DND-41 (cell line): ENCODE data around the gene CD4.
A peak's percentile ranks its signal among the peaks of the same experiment; 100 is the strongest.

Experiments used
- EZH2 ChIP-seq: IDR thresholded peaks from 3 replicates; pipeline ENCODE4 v1.6.1; 2012; ENCODE audit warnings: borderline replicate concordance, low read depth, mild to moderate bottlenecking, moderate library complexity, low read length, inconsistent platforms; ENCODE audit not compliant: severe bottlenecking
- TF ChIP-seq, protein P1 (sequence below): IDR thresholded peaks from 2 replicates; pipeline ENCODE4 v1.5.1; 2012; ENCODE audit warnings: borderline replicate concordance, low read length, moderate library complexity, mild to moderate bottlenecking; ENCODE audit not compliant: poor library complexity, severe bottlenecking; ENCODE audit errors: extremely low read depth

DNA sequence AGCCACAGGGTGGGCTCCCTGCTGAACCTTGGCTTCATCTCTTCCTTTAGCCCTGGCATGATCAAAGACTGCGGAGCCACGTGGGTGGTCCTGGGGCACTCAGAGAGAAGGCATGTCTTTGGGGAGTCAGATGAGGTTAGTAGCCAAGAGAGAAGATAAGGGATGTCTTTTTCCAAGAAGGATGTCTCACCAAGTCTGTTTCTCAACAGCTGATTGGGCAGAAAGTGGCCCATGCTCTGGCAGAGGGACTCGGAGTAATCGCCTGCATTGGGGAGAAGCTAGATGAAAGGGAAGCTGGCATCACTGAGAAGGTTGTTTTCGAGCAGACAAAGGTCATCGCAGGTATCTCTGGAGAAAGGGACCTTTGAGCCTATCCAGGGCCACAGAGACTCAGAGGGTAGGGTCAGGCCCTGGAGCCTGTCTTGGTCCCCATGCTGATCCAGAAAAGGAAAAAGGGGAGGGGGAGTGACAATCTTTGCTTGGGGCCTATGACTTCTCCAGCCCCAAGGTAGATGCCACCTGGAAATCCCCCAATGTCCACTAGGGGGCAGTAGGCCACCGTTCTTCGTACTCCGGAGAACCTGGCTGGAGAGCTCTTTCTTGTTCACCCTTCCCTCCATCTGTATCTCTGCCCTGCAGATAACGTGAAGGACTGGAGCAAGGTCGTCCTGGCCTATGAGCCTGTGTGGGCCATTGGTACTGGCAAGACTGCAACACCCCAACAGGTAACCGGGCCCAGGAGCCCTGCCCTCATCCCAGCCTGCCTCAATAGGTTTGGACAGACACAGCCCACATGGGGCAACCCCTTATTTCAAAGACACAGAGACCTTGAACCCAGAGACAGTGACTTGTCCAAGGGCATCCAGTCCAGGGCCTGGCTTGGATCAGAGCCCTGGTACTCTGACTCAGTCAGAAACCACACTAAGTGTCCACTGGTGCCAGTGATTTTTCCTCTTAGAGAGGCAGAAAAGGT is 80.0 kb downstream of the CD4 start:
- TF ChIP-seq, protein P1, sequence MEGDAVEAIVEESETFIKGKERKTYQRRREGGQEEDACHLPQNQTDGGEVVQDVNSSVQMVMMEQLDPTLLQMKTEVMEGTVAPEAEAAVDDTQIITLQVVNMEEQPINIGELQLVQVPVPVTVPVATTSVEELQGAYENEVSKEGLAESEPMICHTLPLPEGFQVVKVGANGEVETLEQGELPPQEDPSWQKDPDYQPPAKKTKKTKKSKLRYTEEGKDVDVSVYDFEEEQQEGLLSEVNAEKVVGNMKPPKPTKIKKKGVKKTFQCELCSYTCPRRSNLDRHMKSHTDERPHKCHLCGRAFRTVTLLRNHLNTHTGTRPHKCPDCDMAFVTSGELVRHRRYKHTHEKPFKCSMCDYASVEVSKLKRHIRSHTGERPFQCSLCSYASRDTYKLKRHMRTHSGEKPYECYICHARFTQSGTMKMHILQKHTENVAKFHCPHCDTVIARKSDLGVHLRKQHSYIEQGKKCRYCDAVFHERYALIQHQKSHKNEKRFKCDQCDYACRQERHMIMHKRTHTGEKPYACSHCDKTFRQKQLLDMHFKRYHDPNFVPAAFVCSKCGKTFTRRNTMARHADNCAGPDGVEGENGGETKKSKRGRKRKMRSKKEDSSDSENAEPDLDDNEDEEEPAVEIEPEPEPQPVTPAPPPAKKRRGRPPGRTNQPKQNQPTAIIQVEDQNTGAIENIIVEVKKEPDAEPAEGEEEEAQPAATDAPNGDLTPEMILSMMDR, result peak; percentile 92
- TF ChIP-seq EZH2, result no peak
